ACC112 (cell line): Measurements from ENCODE around the gene NOTCH1.
"Not testable (repeated sequence)": the region's sequence is repeated elsewhere in the genome, so short reads cannot be mapped to it uniquely, and the experiment has no call there.

ENCODE experiments used
- H2AFZ ChIP-seq: fragments of 200-600 bp; sonication (generic); one replicate; pipeline ENCODE4 v1.6.0; 2017; ENCODE audit warnings: antibody characterized with exemption, low read length; ENCODE audit not compliant: unreplicated experiment
- H3K27ac ChIP-seq: fragments of 200-600 bp; sonication (generic); 2 replicates; pipeline ENCODE4 v1.5.1; 2014; ENCODE audit warnings: low read depth, mild to moderate bottlenecking, antibody characterized with exemption, low read length, moderate library complexity
- H3K27me3 ChIP-seq: fragments of 200-600 bp; sonication (generic); 2 replicates; pipeline ENCODE4 v1.6.1; 2014; ENCODE audit warnings: mild to moderate bottlenecking, antibody characterized with exemption, low read length, moderate library complexity, mixed read lengths; ENCODE audit not compliant: insufficient read depth
- H3K36me3 ChIP-seq: fragments of 200-600 bp; sonication (generic); 2 replicates; pipeline ENCODE4 v1.6.1; 2016; ENCODE audit warnings: mild to moderate bottlenecking, antibody characterized with exemption, low read length, moderate library complexity, mixed read lengths; ENCODE audit not compliant: insufficient read depth
- H3K4me1 ChIP-seq: fragments of 200-600 bp; sonication (generic); one replicate; pipeline ENCODE4 v1.6.1; 2016; ENCODE audit warnings: low read length, mixed read lengths; ENCODE audit not compliant: insufficient read depth, unreplicated experiment, control insufficient read depth
- H3K4me3 ChIP-seq: fragments of 200-600 bp; sonication (generic); 2 replicates; pipeline ENCODE4 v1.5.1; 2014; ENCODE audit warnings: mild to moderate bottlenecking, low read depth, low read length
- H3K79me2 ChIP-seq: fragments of 200-600 bp; sonication (generic); one replicate; pipeline ENCODE4 v1.6.0; 2016; ENCODE audit warnings: low read length; ENCODE audit not compliant: control insufficient read depth, unreplicated experiment, insufficient read depth

Gene NOTCH1

DNA sequence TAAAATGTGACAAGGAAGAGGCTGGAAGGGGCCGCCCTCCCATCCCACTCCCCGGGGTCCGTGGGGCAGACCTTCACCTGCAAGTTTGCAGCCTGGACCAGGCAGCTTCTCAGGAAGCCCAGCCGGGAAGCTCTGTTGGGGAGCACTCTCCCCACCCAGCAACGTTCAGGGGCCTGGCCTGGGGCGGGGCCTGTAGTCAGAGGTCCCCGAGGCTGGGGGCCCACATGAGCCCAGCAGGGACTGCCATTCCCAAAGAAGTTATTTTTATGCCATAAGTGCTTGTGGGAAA lies 32.7 kb upstream of the NOTCH1 start:
- peaks cover 8% of the 10 kb centered on the region for H3K4me1 ChIP-seq

DNA sequence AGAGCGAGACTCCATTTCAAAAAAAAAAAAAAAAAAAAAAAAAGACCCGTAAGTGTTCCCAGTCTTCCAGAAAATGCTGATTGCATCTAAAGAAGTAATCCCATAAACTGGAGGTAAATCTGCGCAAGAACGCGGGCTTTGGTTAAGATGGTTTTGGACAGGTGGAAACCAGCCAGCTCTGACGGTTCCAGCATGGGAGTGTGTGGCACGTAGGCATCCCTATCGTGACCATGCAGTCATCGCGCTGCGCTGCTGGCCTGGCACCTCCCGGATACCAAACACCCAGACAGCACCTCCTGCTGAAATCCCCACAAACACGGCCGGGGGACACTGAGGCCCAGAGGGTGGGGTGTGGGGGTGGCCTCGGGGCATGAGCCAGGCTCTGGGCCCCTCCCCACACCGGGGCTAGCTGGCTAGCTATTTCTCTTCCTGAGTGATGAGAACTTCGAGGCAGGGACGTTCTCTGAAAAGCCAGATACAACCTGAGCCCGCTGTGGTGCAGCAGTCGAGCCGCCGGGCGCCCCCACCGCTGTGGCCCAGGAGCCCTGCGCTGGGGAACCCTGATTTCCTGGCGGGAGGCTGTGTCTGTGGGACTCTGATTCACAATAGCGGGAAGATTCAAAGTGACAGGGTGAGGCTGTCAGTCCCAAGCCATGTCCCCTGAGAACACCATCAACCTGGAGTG lies 32.2 kb upstream of the NOTCH1 start:
- no peak overlapping the region for H2AFZ ChIP-seq
- H3K4me3 ChIP-seq, result no peak overlapping the region
- H3K79me2 ChIP-seq, result no peaks in the 10 kb centered on the region
- H3K27ac ChIP-seq, result no peak overlapping the region
- H3K27me3 ChIP-seq, result no peaks in the 10 kb centered on the region
- H3K4me1 ChIP-seq, result peaks cover 8% of the 10 kb centered on the region
- no peaks in the 10 kb centered on the region for H3K36me3 ChIP-seq

More for the DNA sequence above, 32.7 kb upstream of the NOTCH1 start:
- H3K36me3 ChIP-seq, result no peaks in the 10 kb centered on the region
- no peak overlapping the region for H2AFZ ChIP-seq
- no peaks in the 10 kb centered on the region for H3K79me2 ChIP-seq
- H3K27me3 ChIP-seq, result no peaks in the 10 kb centered on the region
- H3K4me3 ChIP-seq, result no peak overlapping the region
- no peak overlapping the region for H3K27ac ChIP-seq

DNA sequence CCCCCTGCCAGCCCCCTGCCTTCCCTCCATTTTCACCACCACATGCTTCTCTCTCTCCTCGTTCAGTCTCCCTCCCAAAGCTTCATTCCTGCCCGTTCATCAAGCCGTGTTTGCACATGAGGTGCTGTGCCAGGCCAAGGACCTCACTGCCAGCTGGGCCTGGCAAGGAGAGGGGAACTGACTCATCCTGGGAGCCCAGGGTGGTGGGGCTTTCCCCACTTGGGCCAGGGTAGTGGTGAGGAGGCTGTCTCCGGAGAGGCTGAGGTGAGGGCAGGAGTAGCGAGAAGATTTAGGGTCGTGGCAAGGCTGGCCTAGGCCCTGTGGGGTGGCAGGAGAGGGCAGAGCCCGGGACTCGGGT lies 30.4 kb upstream of the NOTCH1 start:
- Histone ChIP-seq H2AFZ (no peak overlapping the region), H3K4me1 (peaks cover 22% of the 10 kb centered on the region), H3K27me3 (no peaks in the 10 kb centered on the region), H3K79me2 (no peaks in the 10 kb centered on the region), H3K36me3 (no peaks in the 10 kb centered on the region), H3K4me3 (no peak overlapping the region), H3K27ac (no peak overlapping the region)

DNA sequence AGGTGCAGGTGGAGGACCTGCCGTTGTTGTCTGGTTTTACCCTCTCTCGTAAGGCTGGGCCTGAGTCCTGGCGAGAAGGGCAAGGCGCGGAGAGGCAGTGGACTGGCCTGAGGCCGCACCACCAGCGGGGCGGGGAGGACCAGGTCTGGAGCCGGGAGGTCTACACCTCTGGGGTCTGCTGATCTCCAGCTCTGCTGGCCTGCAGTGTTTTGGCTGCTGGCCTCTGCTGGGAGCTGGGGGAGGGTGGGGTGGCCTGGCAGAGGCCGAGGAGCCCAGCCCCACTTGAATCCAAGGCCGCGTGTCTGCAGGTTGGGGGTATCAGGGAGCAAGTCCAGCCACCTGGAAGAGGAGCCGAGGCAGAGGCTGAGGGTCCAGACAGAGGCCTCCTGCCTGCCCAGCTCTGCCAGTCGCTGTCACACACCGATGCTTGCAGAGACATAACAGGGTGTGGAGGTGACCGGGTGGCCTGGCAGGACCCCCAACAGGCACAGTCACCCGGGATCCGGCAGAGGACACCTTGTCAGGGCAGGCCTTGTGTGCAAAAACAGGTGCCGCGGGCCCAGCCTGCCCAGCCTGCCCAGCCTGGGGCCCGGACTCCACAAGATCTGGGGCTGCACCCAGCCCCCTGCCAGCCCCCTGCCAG lies 29.9 kb upstream of the NOTCH1 start:
- no peaks in the 10 kb centered on the region for H3K79me2 ChIP-seq
- no peak overlapping the region for H3K27ac ChIP-seq
- no peak overlapping the region for H3K4me3 ChIP-seq
- H3K27me3 ChIP-seq, result no peaks in the 10 kb centered on the region
- peaks cover 22% of the 10 kb centered on the region for H3K4me1 ChIP-seq
- H3K36me3 ChIP-seq, result no peaks in the 10 kb centered on the region
- H2AFZ ChIP-seq, result no peak overlapping the region

DNA sequence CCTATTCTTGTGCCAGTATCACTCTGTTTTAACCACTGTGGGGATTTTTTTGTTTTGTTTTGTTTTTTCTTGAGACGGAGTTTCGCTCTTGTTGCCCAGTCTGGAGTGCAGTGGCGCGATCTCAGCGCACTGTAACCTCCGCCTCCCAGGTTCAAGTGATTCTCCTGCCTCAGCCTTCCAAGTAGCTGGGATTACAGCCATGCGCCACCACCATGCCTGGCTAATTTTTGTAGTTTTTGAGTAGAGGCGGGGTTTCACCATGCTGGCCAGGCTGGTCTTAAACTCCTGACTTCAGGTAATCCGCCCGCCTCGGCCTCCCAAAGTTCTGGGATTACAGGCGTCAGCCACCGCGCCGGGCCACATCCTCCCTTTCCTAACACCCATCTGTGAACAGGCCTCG lies 28.8 kb upstream of the NOTCH1 start:
- H3K4me3 ChIP-seq, H2AFZ ChIP-seq, H3K27ac ChIP-seq, H3K36me3 ChIP-seq, H3K79me2 ChIP-seq, H3K27me3 ChIP-seq: not testable (repeated sequence)
- H3K4me1 ChIP-seq, result peaks cover 22% of the 10 kb centered on the region

DNA sequence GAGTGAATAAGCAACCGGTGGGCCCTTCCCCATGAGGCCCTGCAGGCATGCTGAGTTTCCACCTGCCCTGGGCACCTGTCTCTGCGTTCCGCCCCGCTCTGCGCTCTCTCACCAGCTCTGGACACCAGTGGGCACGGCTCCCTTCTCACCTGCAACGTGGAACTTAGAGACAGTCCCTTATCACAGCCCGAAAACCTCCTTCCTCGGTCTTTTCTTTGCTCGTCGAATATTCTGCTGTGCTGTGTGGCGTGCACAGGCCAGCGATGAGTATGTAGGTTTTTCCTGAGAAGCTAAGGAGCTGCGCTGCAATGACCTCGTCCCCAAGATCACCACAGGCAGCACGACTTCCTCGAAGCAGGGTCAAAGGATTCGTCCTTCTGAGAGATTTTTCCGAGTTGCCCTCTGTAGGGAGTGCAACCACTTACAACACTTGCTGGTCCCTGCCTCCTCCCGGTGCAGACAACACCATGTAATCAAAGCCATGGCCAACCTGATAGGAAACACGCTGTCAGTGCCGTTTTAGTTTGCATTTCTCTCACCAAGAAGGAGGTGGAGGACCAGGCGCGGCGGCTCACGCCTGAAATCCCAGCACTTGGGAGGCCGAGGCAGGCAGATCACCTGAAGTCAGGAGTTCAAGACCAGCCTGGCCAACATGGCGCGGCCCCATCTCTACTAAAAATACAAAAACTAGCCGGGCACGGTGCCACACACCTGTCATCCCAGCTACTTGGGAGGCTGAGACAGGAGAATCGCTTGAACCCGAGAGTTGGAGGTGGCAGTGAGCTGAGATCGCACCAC lies 27.2 kb upstream of the NOTCH1 start:
- no peaks in the 10 kb centered on the region for H3K79me2 ChIP-seq
- H3K4me3 ChIP-seq, result no peak overlapping the region
- no peaks in the 10 kb centered on the region for H3K36me3 ChIP-seq
- peaks cover 33% of the 10 kb centered on the region for H3K4me1 ChIP-seq
- H3K27ac ChIP-seq, result no peak overlapping the region
- no peaks in the 10 kb centered on the region for H3K27me3 ChIP-seq
- H2AFZ ChIP-seq, result no peak overlapping the region

DNA sequence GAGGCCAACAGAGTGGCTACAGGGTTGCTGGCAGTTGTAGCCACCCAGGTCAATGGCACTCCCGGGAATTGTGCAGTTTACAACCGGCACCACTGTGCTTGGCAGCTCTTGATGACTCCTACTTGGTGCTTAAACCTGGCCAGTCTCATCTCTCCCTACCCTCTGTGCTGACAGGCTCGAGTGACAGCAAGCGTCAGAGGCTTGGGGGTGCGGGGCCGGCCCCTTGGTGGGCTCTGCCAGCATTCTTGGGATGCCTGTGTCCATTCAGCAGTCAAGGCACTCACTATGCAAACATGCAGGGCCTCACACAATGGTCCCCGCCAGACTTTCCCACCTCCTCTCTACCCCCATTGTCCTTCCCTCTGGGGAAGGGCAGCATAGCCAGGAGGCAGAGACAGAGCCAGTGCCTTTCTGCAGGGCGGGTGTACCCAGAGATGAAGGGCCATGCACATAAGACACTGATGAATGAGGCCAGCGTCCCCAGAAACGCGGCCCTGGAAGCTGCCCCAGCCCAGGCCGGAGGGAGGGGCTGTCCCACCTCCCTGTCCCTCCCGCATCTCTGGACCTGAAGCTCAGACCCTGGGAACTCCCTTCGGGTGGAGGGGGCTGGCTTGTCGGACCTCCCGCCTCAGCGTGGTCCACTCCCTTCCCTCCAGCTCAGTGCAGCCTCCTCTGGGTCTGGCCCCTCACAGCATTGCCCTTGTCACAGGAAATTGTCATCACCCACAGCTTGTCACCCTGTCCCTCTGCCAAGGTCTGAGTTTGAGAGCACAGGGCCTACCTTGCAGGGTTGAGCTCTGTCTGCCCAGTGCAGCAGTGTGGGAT lies 26.4 kb upstream of the NOTCH1 start:
- H3K36me3 ChIP-seq, result no peaks in the 10 kb centered on the region
- H2AFZ ChIP-seq, result no peak overlapping the region
- H3K4me1 ChIP-seq, result peaks cover 39% of the 10 kb centered on the region
- H3K27ac ChIP-seq, result no peak overlapping the region
- H3K4me3 ChIP-seq, result no peak overlapping the region
- no peaks in the 10 kb centered on the region for H3K79me2 ChIP-seq
- no peaks in the 10 kb centered on the region for H3K27me3 ChIP-seq

DNA sequence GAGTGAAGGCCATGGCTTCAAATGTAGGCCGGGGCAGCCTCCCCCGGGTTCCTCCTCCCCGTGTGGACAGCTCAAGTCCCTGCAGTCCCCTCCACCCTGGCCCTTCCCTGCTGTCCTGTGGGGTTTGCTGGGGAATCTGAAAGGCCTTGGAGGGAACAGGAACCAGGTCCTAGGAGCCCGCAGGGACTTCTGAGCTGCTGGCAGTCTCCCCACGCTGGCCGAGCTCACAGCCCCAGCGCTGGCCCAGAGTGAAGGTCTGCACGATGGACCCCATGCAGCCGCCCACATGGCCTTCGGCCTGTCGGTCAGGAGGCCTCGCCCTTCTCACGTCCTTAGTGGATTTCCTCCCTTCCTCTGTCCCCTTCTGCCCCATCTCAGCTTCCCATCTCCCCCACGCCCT lies 25.7 kb upstream of the NOTCH1 start:
- no peaks in the 10 kb centered on the region for H3K27me3 ChIP-seq
- H2AFZ ChIP-seq, result no peak overlapping the region
- H3K79me2 ChIP-seq, result no peaks in the 10 kb centered on the region
- H3K27ac ChIP-seq, result no peak overlapping the region
- H3K4me3 ChIP-seq, result no peak overlapping the region
- peaks cover 41% of the 10 kb centered on the region for H3K4me1 ChIP-seq
- no peaks in the 10 kb centered on the region for H3K36me3 ChIP-seq

DNA sequence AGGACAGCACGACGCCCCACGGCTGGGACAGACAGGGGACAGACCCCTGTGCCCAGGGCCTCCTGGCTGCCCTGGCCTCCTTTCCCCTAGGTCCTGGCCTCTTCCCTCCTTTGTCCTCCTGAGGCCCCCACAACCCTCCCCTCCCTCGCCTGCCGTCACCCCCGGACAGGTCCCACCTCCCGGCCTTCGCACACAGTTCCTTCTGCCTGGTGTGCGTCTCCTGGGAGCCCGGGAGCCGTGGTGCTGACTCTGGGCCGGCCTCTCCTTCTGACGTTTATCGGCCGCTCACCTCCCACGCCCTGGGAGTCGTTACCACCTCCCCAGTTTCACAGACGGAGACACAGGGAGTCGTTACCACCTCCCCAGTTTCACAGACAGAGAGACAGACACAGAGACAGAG lies 25.1 kb upstream of the NOTCH1 start:
- Histone ChIP-seq H3K4me1 (peaks cover 40% of the 10 kb centered on the region), H2AFZ (no peak overlapping the region), H3K79me2 (no peaks in the 10 kb centered on the region), H3K36me3 (no peaks in the 10 kb centered on the region), H3K4me3 (no peak overlapping the region), H3K27me3 (no peaks in the 10 kb centered on the region), H3K27ac (no peak overlapping the region)

DNA sequence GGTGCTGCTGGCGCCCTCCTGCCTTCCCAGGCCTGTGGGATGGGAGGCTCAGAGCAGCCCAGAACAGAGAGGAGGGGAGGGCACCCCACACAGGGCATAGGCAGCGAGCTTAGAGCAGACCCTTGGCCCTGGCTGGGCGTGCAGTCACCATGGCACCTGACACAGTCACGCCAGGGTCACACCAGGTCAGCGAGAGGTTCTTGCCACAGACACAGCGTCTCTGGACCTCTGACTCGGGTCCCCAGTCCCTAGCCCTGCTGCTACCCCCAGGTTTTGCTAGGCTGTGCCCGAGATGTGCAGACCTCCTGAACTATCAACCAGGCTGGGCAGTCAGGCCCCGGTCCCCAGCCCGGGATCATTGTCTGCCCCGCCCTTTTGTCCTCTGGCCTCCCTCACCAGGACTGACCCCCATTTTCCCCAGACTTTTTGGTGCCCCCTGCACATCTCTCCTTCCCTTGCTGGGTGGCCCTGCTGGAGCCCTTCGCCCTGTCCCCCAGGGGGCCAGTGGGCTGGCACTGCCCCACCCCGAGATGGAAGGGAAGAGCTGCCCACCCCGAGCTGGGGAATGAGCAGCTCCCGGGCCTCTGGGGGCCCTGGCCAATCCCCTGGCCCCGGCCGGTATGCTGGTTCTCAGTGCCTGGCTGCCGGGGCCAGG lies 24.5 kb upstream of the NOTCH1 start:
- H2AFZ ChIP-seq, result no peak overlapping the region
- no peak overlapping the region for H3K4me3 ChIP-seq
- peaks cover 39% of the 10 kb centered on the region for H3K4me1 ChIP-seq
- H3K79me2 ChIP-seq, result no peaks in the 10 kb centered on the region
- H3K27ac ChIP-seq, result no peak overlapping the region
- no peaks in the 10 kb centered on the region for H3K36me3 ChIP-seq
- H3K27me3 ChIP-seq, result no peaks in the 10 kb centered on the region
